ENCODE results near the gene CACUL1. TPM values are rescaled to one million over a fixed set of nuclear protein-coding genes. Genes with fewer than 3 reads are reported as not detected.
"Not testable (repeated sequence)": the region's sequence is repeated elsewhere in the genome, so short reads cannot be mapped to it uniquely, and the experiment has no call there.

The CACUL1 gene
- total RNA-seq, 1 experiment from 2014 or later = 30.4 TPM

GRCh38 chr10:118645294-118645693 is 109.5 kb downstream of the CACUL1 start:
- not testable (repeated sequence) for H3K9me3 ChIP-seq, H3K4me3 ChIP-seq, H3K36me3 ChIP-seq

GRCh38 chr10:118642228-118642627 is 112.5 kb downstream of the CACUL1 start:
- Histone ChIP-seq H3K36me3 (no peaks in the 10 kb centered on the region), H3K4me3 (no peak overlapping the region), H3K9me3 (no peaks in the 10 kb centered on the region), H3K27me3 (no peaks in the 10 kb centered on the region)
- DNase-seq = no peak

More at GRCh38 chr10:118645294-118645693, 109.5 kb downstream of the CACUL1 start:
- not testable (repeated sequence) for H3K27me3 ChIP-seq, DNase-seq

- no peak for DNase-seq
- no peaks in the 10 kb centered on the region for H3K27me3 ChIP-seq
- no peaks in the 10 kb centered on the region for H3K9me3 ChIP-seq
- no peak overlapping the region for H3K4me3 ChIP-seq
- no peaks in the 10 kb centered on the region for H3K36me3 ChIP-seq
These were observed 116.1 kb downstream of the CACUL1 start for GRCh38 chr10:118638680-118639079.

- Histone ChIP-seq H3K9me3 (no peaks in the 10 kb centered on the region), H3K36me3 (no peaks in the 10 kb centered on the region), H3K27me3 (no peaks in the 10 kb centered on the region), H3K4me3 (no peak overlapping the region)
- DNase-seq = no peak
These were observed 118.9 kb downstream of the CACUL1 start for GRCh38 chr10:118635674-118636402.

- H3K9me3 ChIP-seq = no peaks in the 10 kb centered on the region
- no peaks in the 10 kb centered on the region for H3K27me3 ChIP-seq
- DNase-seq = no peak
- H3K4me3 ChIP-seq = no peak overlapping the region
- H3K36me3 ChIP-seq = no peaks in the 10 kb centered on the region
These were observed 121.0 kb downstream of the CACUL1 start for GRCh38 chr10:118633786-118634185.

- peak; percentile 43 for DNase-seq
- H3K4me3 ChIP-seq = no peak overlapping the region
- H3K36me3 ChIP-seq = no peaks in the 10 kb centered on the region
- H3K27me3 ChIP-seq = no peaks in the 10 kb centered on the region
- H3K9me3 ChIP-seq = no peaks in the 10 kb centered on the region
These were observed 125.6 kb downstream of the CACUL1 start for GRCh38 chr10:118629211-118629610.

GRCh38 chr10:118628397-118628796 is 126.4 kb downstream of the CACUL1 start:
- Histone ChIP-seq H3K4me3 (no peak overlapping the region), H3K36me3 (no peaks in the 10 kb centered on the region), H3K9me3 (no peaks in the 10 kb centered on the region), H3K27me3 (no peaks in the 10 kb centered on the region)
- no peak for DNase-seq

GRCh38 chr10:118626953-118627352 is 127.8 kb downstream of the CACUL1 start:
- H3K27me3 ChIP-seq = no peaks in the 10 kb centered on the region
- H3K9me3 ChIP-seq = no peaks in the 10 kb centered on the region
- DNase-seq = no peak
- no peaks in the 10 kb centered on the region for H3K36me3 ChIP-seq
- H3K4me3 ChIP-seq = no peak overlapping the region

Other genes starting within 250 kb of the CACUL1 start
- gene PRLHR, start 159.3 kb downstream of the CACUL1 start, total RNA-seq (2014; rRNA removed; shearing (Covaris generic); ENCODE audit: low replicate concordance) = not detected in 2 replicates

Data from MG63 (cell line).